HG03196 (cell line): ENCODE data around the gene M1AP.
"Not testable (repeated sequence)": the region's sequence is repeated elsewhere in the genome, so short reads cannot be mapped to it uniquely, and the experiment has no call there.

Experiments used
- ATAC-seq: cut with Tn5 transposase; IDR thresholded peaks from one replicate; pipeline ENCODE4 v1.9.1; 2021; ENCODE audit not compliant: unreplicated experiment

Gene M1AP

DNA sequence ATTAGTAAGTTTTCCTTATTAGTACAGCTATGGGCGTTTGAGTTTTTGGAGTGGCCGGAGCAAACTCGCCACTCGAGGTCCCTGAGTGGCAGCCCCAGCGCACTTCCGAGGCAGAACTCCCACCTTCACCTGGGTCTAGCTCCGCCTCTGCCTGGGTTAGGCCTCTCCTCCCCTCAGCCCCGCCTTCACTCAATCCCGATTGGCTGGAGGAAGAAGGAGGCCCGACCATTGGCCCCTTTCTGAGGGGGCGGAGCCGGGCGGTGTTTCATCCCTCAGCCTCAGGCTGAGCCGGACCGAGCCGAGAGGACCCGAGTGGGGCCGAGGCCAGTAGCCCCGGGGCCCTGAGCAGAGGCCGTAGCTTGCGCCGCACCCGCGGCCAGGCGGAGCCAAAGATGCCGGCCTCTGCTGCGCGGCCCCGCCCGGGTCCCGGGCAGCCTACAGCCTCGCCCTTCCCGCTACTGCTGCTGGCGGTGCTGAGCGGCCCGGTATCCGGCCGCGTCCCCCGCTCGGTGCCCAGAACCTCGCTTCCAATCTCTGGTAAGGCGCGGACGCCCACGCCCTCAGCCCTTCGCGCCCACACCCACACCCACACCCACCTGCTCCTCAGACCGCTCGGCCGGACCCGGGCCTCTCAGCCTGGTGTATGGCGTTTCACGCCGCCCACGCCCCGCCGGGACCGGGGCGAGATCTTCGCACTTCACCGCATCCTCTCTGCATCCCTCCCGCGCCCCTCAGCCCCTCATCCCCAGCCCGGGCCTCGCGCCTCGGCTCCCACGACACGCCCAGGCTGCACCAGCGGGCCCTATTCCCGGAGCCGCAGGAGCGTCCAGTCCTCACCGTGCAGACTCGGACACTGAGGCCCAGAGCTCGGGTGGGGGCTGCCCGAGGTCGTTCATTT is 6.1 kb upstream of the M1AP start, which contains the start of gene SEMA4F:
TSS of gene SEMA4F (plus strand) at position 263 of the 898 bp plus-strand sequence. CDS start at position 393, 130 bp downstream.
- peak; percentile 100 for ATAC-seq

GRCh38 chr2:74653589-74653984 is 5.5 kb upstream of the M1AP start:
- ATAC-seq = peak; percentile 12

DNA sequence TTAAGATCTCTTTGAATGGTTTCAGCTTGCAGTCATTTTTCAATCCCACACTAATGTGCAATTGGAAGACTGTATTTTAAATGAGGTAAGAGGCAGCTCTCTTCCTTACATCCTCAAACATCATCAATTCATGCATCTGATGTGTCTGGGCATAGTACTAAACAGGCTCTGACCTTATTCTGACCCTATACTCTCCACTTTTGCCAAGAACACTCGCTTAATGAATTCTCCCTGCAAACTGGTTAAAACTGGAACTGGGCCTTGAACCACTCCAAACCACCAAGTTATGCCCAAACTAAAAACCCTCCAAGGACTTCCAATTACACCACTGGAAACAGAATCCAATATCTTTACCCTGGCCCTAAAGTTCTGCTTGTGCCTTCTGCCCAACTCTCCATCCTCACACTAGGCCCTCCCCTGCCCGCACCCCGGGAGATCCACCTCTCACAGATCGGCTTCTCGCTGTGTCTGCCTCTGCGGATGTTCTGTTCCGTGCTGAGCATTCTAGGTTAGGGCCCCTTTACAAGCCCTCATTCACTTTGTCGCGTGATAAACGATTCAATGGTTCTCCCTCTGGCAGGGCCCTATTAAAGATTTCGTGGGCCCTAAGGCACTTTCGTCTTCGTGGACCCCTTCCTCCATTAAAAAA is 1.2 kb downstream of the M1AP start:
- ATAC-seq = no peak

DNA sequence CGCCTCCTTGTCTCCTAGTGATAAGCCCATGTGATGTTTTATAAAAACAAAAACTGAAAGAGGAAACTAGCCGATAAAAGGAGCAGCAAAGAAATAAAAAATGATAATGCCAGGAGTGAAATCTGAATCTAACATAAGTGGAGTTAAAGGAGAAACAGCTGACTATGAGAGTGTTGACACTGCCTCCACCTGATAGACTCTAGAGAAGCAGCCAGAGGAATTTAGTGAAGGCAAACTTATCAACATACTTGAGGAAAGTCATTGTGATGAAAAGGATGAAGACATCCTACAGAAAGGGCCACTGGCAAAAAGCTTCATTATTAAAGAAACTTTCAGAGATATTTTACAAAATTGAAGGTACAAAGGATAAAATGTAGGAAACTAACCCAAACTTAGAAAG is 1.9 kb downstream of the M1AP start:
- ATAC-seq = no peak

GRCh38 chr2:74645344-74645743 is 2.8 kb downstream of the M1AP start:
- no peak for ATAC-seq

DNA sequence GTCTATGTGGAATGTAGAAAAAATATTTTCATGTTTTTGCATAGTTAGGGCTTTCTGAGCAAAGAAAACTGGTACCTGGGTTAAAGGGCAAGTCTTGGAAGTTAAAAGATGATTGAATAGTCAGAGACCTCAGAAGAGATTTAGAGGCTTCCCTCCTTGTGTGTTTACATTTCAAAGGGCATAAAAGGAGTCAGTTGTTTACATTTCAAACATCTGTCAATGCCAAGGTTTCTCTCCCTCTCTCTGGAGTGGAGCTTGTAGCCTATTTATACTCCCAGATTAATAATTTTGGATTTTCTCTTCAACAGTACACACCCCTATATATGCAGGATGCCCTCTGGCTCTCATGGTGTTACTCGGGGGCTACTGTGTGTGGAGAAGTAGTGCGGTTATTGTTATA is 8.6 kb downstream of the M1AP start:
- ATAC-seq = no peak

DNA sequence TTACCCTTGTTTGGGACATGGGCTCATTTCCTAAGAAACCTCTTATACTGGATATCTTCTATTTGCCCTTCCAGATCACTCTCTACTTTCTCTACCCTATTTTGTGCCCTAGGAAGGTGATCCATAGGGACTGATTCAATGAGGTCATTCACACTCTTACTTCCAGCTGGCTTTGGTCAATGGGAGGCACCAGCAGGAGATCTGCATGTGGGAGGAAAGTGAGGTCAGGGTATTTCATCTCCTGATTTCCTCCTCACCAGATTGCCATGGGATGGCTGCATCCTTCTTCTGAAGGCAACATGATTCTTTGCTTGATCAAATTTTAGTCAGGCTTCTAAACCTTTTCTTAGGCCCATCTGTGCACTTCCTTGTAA is 15.2 kb downstream of the M1AP start:
- ATAC-seq = no peak

GRCh38 chr2:74632209-74632938 is 15.8 kb downstream of the M1AP start:
- ATAC-seq = no peak

DNA sequence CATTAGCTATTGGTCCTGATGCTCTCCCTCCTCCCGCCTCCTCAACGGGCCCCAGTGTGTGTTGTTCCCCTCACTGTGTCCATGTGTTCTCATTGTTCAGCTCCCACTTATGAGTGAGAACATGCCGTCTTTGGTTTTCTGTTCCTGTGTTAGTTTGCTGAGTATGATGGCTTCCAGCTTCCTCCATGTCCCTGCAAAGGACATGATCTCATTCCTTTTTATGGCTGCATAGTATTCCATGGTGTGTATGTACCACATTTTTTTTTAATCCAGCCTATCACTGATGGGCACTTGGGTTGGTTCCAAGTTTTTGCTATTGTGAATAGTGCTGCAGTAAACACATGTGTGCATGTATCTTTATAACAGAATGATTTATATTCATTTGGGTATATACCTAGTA is 17.7 kb downstream of the M1AP start:
- not testable (repeated sequence) for ATAC-seq

- ATAC-seq = no peak
Observed at GRCh38 chr2:74628538-74629105, 19.5 kb downstream of the M1AP start.

DNA sequence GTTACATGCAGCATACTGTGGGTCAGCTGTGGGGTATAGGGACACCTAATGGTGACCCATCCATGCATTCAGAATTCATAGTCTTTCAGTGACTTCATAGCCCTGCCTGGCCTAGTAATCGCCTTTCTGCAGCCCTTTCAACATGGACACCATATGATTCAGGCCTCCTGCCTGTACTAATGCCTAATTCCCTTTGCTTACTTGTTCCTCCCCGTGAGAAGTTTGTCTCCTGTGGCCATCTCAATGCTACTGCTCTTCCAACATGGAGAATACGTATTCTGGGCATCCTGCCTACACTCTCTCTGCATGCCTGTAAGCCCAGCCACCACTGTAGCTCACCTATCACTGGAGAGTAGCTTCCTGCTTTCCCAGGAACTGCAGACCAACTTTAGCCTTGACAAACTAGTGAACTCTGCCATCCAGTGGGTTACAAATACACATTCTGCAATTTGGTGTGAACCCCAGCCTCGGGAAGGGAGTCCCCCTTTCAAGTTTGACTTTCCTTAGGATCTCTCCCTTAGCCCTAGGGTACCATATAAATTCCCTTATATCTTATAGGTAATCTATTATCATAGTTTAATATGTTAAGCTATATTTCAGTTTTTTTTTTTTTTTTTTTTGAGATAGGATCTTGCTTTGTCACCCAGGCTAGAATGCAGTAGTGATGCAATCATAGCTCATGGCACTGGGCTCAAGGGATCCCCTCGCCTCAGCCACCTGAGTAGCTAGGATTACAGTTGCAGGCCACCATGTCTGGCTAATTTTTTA is 22.3 kb downstream of the M1AP start:
- ATAC-seq = no peak

- no peak for ATAC-seq
Observed at GRCh38 chr2:74620671-74621070, 27.5 kb downstream of the M1AP start.

DNA sequence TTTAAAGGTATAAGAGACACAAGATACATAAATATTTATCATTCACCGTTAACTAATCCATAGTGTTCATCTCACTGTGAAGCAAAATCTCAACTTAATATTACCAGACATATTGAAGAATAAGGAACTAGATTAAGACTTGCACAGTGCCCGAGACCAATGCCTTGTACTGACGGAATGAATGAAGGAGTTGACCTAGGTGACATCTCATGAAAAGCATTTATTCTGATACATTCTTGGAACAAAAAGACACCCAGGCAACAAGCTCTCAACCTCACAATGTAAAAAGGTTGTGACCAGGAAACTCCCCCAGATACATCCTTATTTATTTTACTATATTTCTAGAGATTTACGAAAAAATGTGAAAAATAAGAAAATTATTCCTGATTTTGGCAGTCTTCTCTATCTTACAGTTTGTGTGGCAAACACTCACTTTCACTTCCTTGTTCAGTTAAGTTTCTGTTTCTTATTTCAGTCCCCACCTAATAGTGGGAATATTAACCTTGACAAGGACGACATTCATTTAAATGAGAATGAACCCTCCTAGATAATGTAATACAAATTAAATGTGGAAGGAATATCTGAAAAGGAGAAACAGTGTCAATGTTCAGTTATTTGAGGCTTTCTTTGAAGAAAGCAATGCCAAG is 28.4 kb downstream of the M1AP start:
- no peak for ATAC-seq

DNA sequence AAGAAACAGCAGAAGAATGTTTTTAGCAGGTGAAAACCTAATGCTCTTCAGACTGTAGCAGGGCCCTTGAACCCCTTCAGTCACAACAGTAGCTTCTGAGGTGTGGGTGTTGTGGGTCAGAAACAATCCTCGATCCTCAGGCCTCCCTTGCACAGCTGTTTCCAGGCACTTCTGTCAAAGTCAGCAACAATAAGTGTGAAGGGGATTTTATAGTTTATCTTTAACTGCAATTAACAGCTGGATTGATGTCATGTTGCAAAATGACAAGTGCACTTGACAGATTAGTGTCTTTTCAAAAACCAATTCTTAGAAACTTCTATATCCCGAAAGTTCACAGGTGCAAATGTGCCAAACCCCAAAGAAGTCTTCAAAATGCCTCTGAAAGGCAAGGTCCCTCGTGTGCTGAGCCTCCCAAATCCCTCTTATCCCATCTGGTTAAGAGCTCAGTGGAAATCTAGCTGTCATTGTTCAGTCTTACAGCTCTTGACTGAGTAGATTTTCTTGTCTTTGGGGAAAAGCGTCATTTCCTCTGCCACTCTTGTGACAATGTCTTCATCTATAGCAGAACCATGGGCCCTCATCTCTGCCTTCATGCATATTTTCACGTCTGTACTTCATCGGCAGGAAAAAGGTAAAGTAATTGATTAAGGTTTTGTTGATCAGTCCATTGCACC is 29.6 kb downstream of the M1AP start:
- ATAC-seq = no peak

- ATAC-seq = no peak
Observed at GRCh38 chr2:74617122-74617521, 31.0 kb downstream of the M1AP start.

DNA sequence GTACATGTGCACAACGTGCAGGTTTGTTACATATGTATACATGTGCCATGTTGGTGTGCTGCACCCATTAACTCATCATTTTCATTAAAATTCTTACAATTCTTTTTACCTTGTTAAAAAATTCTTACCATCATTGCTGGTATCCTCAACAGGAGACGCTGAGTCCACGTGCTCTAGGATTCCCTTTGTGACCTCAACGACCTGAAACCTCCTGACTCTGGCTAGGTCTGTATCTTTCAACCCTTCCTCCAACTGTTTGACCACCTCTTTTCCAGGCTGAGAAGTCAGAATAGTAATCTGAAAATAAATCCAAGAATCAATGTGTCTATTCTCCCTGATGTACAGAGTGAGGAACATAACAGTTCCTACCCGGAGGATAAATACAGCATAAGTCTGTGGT is 41.2 kb downstream of the M1AP start:
- ATAC-seq = no peak

- no peak for ATAC-seq
Observed at GRCh38 chr2:74603282-74604000, 44.7 kb downstream of the M1AP start.

DNA sequence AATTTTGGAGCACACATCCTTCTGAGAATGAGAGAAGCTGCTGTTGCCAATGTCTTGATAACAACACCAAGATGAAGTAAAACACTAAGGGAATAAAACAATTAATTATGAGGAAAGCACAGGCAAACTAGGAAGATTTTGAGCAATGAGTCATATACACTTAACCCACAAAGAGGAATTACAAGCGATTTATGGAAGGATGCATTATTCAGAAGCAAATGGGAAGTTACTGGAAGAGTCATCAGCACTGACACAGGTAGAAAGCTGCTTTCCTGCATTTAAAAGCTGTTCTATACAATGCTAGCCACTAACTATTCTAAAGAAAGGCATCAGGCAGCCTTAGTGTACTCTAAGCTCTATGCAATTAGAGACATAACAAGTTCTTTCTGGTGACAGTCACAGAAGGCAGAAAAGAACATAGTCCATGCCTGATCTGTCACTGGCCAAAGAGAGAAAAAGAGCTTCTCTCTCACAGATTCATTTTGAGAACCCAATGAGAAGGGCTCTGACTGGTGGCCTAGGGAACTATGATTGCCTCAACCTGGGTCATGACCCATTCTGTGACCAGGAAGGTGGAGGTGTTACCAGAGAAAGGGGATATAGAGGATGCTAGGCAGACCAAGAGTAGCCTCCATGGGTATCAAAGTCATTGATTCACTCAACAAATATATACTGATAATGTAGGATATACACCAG is 45.4 kb downstream of the M1AP start:
- ATAC-seq = no peak
